NCI-H82 treated with DMSO at 0.1 percent for 48 hours (cell line): ENCODE measurements around the gene PCSK6.

Experiments used
- DNase-seq: peaks from one replicate; lab custom pipeline; 2025; ENCODE audit not compliant: unreplicated experiment; lab: John Stamatoyannopoulos, UW

The PCSK6 gene

GRCh38 chr15:101448336-101448735 lies 41.2 kb downstream of the PCSK6 start:
- DNase-seq: no peak

- no peak for DNase-seq
Observed at GRCh38 chr15:101447561-101448071, 41.9 kb downstream of the PCSK6 start.

- no peak for DNase-seq
Observed at GRCh38 chr15:101447168-101447533, 42.4 kb downstream of the PCSK6 start.

- no peak for DNase-seq
Observed at GRCh38 chr15:101446518-101447167, 42.9 kb downstream of the PCSK6 start.

- DNase-seq: no peak
Observed at GRCh38 chr15:101445562-101446517, 43.7 kb downstream of the PCSK6 start.

GRCh38 chr15:101444807-101445508 lies 44.5 kb downstream of the PCSK6 start:
- no peak for DNase-seq

GRCh38 chr15:101444015-101444414 lies 45.5 kb downstream of the PCSK6 start:
- no peak for DNase-seq

GRCh38 chr15:101442272-101442671 lies 47.2 kb downstream of the PCSK6 start:
- DNase-seq: no peak

GRCh38 chr15:101441696-101442095 lies 47.8 kb downstream of the PCSK6 start:
- DNase-seq: no peak

- DNase-seq: no peak
Observed at GRCh38 chr15:101440846-101441590, 48.5 kb downstream of the PCSK6 start.

GRCh38 chr15:101439920-101440319 lies 49.6 kb downstream of the PCSK6 start:
- no peak for DNase-seq

GRCh38 chr15:101439285-101439919 lies 50.1 kb downstream of the PCSK6 start:
- DNase-seq: no peak

- no peak for DNase-seq
Observed at GRCh38 chr15:101438482-101439284, 50.8 kb downstream of the PCSK6 start.

- DNase-seq: no peak
Observed at GRCh38 chr15:101437618-101438481, 51.7 kb downstream of the PCSK6 start.

GRCh38 chr15:101437209-101437608 lies 52.3 kb downstream of the PCSK6 start:
- DNase-seq: no peak

- no peak for DNase-seq
Observed at GRCh38 chr15:101436526-101436925, 53.0 kb downstream of the PCSK6 start.

GRCh38 chr15:101435761-101436160 lies 53.7 kb downstream of the PCSK6 start:
- no peak for DNase-seq
